ENCODE measurements around the gene MUC5AC.
"Not testable (repeated sequence)": the region's sequence is repeated elsewhere in the genome, so short reads cannot be mapped to it uniquely, and the experiment has no call there.

The MUC5AC gene

DNA sequence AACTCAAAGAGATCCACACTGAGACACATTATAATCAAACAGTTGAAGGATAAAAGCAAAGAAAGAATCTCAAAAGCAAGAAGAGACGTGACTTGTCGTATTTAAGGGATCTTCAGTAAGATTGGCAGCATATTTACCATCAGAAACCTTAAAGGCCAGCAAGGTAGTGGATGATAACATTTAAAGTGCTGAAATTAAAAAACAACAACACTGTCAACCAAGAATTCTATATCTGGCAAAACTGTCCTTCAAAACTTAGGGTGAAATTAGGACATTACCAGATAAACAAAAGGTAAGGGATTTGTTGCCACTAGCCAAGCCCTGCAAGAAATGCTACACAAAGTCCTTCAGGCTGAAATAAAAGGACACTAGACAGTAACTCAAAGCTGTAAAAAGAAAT is 54.1 kb downstream of the MUC5AC start:
- no peak overlapping the region for H3K4me3 ChIP-seq (ENCODE audit: low read depth, low read length)
- TF ChIP-seq, protein P1, sequence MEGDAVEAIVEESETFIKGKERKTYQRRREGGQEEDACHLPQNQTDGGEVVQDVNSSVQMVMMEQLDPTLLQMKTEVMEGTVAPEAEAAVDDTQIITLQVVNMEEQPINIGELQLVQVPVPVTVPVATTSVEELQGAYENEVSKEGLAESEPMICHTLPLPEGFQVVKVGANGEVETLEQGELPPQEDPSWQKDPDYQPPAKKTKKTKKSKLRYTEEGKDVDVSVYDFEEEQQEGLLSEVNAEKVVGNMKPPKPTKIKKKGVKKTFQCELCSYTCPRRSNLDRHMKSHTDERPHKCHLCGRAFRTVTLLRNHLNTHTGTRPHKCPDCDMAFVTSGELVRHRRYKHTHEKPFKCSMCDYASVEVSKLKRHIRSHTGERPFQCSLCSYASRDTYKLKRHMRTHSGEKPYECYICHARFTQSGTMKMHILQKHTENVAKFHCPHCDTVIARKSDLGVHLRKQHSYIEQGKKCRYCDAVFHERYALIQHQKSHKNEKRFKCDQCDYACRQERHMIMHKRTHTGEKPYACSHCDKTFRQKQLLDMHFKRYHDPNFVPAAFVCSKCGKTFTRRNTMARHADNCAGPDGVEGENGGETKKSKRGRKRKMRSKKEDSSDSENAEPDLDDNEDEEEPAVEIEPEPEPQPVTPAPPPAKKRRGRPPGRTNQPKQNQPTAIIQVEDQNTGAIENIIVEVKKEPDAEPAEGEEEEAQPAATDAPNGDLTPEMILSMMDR (IDR thresholded peaks at IDR 0.05; ENCODE audit: low read depth, low read length) = no peak

DNA sequence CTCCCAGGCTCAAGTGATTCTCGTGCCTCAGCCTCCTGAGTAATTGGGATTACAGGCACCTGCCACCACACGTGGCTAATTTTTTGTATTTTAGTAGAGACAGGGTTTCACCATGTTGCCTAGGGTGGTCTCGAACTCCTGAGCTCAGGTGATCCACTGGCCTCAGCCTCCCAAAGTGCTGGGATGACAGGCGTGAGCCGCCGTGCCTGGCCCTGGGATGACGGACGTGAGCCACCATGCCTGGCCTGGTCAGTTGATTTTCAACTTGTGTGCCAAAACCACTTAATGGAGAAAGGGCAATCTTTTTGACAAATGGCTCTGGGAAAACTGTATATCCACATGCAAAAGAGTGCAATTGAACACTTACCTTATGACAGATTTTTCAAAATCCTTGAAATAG is 58.1 kb downstream of the MUC5AC start:
- H3K4me3 ChIP-seq (ENCODE audit: low read depth, low read length) = not testable (repeated sequence)

- TF ChIP-seq, protein P1 (IDR thresholded peaks at IDR 0.05; ENCODE audit: low read depth, low read length) = no peak
- H3K4me3 ChIP-seq (ENCODE audit: low read depth, low read length) = no peak overlapping the region
These were observed 59.4 kb downstream of the MUC5AC start for GRCh38 chr11:1217151-1217550.

- no peak overlapping the region for H3K4me3 ChIP-seq (ENCODE audit: low read depth, low read length)
- TF ChIP-seq, protein P1 (IDR thresholded peaks at IDR 0.05; ENCODE audit: low read depth, low read length) = no peak
These were observed 60.6 kb downstream of the MUC5AC start for GRCh38 chr11:1218256-1218787.

DNA sequence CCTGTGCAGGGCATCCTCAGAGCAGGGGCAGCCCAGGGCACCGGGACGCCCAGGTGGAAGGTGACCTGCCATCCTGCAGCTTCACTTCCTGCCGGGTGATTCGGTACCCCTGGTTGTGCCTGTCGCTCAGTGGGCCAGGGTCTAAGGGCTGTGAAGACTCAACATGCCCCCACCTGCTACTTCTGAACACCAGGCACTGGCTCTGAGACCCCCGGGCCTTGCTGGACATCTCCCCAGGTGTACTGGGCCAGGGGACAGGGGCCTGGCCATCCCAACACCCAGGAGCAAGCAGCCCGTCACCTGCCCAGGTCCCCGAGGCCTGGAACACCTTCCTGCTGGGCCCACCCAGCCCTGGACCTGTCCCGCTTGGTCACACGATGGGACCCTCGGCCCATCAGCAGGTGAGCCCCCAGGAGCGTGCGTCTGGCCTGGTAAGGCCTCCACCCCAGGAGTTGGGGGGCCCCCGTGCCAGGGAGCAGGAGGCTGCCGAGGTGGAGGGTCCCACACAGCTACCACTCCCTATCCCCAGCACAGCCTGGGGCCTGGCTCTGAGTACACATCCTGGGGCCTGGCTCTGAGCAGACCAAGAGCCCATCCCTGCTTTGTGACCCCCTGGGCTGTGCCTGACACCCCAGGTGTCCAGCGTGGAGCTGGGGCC is 61.2 kb downstream of the MUC5AC start:
- TF ChIP-seq, protein P1 (IDR thresholded peaks at IDR 0.05; ENCODE audit: low read depth, low read length) = no peak
- H3K4me3 ChIP-seq (ENCODE audit: low read depth, low read length) = no peak overlapping the region

DNA sequence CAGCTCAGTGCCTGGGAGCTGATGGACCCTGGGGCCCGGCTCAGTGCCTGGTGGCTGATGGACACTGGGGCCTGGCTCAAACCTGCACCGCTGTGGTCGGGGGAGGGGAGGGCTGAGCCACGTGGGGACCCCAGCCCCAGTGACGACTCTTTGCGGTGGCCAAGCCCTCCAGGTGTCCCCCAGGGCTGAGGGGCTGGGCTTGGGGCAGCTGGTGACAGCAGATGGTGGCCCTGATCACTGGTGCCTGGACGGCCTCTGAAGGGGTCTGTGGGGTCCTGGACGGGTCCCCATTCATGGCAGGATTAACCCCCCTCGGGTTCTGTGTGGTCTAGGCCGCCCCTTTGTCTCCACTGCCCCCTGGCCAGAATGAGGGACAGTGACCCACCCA is 61.7 kb downstream of the MUC5AC start:
- TF ChIP-seq, protein P1 (IDR thresholded peaks at IDR 0.05; ENCODE audit: low read depth, low read length) = no peak

GRCh38 chr11:1219834-1220815 is 62.4 kb downstream of the MUC5AC start:
- TF ChIP-seq, protein P1 (IDR thresholded peaks at IDR 0.05; ENCODE audit: low read depth, low read length) = no peak

More for the DNA sequence above, 61.7 kb downstream of the MUC5AC start:
- no peak overlapping the region for H3K4me3 ChIP-seq (ENCODE audit: low read depth, low read length)

More at GRCh38 chr11:1219834-1220815, 62.4 kb downstream of the MUC5AC start:
- no peak overlapping the region for H3K4me3 ChIP-seq (ENCODE audit: low read depth, low read length)
